Left forelimb (tissue), 1 donor: ENCODE results near the gene UBE2R2.
"Not testable (repeated sequence)": the region's sequence is repeated elsewhere in the genome, so short reads cannot be mapped to it uniquely, and the experiment has no call there.

ENCODE experiments used
- DNase-seq: peaks from one replicate; pipeline ENCODE4 v3.0.0-alpha.2; 2018; ENCODE audit warnings: low spot score

The UBE2R2 gene

GRCh38 chr9:33799928-33800704 is 16.8 kb upstream of the UBE2R2 start:
- DNase-seq = no peak

GRCh38 chr9:33800886-33801285 is 16.1 kb upstream of the UBE2R2 start:
- no peak for DNase-seq

GRCh38 chr9:33801943-33802500 is 14.9 kb upstream of the UBE2R2 start:
- not testable (repeated sequence) for DNase-seq

DNA sequence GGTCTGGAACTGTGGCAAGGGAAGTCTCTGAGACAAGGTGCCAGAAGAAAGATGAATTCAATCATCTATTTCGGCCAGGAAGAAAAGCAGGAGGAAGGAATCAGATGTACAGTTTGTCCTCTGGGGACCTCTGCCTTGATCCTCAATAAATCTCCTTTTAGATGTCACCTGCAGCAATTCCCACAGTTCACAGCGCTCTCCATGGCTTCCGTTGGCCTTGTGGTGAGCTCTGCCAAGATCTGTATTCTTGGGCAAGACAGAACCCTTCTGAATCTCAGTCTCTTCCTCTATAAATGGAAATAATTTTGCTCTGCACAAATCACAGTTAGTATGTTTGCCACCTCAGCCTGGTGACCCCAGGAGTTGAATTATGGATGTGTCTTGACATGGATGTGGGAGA is 12.8 kb upstream of the UBE2R2 start:
- DNase-seq = not testable (repeated sequence)

DNA sequence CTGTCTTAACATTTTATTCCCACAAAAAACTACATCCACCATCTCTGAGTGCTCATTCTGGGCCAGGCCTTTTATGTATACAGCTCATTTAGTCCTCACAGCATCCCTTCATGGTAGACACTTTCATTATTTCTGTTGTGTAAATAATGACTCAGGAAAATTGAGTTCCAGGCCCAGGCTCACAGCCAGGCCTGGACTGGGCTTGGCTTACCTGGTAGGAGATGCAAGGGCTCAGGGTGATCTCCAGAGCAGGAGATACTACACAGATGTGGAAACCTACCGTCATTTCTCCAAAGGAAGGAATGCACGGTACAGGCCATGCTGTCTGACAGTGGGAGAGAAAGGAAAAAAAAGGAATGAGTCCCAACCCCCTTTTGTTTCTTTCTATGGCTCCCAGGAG is 9.8 kb upstream of the UBE2R2 start:
- not testable (repeated sequence) for DNase-seq

DNA sequence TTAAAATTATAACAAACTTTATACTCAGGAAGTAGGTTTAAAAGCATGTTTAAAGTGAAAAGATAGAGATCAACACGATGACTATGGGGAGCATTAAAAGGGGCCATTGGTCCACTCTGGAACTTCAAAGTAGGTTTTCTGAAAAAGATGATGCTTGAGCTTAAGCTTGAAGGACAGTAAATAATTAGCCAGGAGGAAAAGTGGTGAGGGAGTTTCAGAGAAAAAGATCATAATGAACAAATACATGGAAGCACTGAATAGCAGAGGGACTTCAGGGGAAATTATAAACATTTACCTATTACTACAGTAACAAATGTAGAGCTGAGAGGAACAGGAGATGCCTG is 8.0 kb upstream of the UBE2R2 start:
- DNase-seq = not testable (repeated sequence)

DNA sequence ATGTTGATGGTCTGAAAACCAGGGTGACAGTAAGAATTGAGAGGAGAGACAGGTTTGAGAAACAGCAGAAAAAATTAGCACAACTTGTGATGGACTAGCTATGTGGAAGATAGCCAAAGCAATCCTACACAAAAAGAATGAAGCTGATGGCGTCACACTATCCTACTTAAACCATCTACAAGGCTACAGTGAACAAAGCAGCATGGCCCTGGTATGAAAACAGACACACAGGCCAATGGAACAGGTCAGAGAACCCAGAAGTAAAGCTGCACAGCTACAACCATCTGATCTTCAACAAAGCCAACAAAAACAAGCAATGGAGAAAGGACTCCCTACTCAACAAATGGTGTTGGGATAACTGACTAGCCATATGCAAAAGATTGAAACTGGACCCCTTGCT is 7.5 kb upstream of the UBE2R2 start:
- no peak for DNase-seq

DNA sequence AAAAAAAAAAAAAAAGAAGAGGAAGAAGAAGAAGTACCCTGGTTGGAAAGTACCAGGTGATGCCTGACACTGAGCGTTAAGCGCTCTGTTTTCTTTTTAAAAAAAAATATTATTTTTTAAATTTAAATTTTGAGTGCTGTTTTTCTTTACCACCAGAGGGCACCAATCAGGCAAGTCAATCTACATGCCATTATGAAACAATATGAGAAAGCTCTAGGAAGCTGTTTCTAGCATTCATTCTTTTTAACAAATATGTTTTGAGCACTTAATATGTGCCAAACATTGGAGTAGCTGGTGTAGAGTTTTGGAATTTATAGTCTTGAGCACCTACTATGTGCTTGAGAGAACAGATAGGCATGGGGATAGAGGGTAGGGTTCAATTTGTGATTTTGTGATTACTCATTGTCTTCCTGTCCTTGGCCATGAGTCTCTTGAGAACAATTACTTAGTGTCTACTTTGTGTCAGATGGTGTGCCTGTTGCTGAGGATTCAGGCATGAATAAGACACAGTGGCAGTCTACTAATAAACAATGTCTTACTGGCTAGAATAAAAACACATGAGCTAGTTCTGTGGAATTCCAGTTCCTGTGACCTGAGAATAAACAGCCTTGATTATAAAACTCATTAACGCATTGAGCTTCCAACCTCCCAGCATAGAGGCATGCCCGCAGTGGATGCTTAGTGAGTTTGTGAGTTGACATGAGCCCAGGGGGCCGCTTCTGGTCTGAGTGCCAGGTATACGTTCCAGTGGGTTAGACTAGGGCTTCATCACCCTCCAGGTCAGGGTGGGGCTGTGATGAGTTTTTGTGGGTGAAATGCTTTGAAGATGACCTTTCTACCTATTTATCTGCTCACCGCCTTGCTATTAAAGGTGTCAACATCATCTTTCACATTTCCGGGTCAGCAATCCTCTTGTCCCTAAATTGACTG is 3.0 kb upstream of the UBE2R2 start:
- DNase-seq = no peak

GRCh38 chr9:33815781-33816180 is 1.2 kb upstream of the UBE2R2 start:
- DNase-seq = no peak

DNA sequence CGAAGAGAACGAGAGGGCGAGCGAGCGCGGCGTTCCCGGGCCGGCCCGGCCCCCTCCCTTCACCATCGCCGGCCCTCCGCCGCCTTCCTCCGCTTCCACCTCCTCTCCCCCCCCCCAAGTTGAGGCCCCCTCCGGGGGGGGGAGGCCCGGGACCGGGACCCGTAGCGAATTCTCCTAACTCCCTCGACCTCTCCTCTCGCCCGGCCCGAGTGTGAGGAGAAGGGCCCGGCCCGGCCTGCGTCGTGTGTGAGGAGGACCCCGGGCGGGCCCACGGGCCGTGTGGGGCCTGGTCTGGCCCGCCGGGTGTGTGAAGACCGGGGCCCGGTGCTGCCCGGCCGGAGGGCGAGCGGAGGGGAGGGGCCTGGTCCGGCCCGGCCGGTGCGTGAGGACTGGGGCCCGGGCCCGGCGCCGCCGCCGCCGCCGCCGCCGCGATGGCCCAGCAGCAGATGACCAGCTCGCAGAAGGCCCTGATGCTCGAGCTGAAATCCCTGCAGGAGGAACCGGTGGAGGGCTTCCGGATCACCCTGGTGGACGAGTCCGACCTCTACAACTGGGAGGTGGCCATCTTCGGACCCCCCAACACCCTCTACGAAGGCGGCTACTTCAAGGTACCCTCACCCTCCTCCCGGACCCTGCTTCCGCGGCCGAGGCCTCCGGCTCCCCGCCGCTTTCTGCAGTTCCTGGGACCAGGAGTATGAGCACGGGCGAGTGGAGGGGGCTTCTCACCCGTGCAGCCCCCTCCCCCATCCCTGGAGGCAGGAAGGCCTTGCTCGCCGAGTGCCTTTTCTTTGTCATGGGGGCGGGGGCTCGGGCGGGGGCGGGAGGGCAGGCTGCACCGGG is 587 bp downstream of the UBE2R2 start:
- DNase-seq = peak; percentile 83

DNA sequence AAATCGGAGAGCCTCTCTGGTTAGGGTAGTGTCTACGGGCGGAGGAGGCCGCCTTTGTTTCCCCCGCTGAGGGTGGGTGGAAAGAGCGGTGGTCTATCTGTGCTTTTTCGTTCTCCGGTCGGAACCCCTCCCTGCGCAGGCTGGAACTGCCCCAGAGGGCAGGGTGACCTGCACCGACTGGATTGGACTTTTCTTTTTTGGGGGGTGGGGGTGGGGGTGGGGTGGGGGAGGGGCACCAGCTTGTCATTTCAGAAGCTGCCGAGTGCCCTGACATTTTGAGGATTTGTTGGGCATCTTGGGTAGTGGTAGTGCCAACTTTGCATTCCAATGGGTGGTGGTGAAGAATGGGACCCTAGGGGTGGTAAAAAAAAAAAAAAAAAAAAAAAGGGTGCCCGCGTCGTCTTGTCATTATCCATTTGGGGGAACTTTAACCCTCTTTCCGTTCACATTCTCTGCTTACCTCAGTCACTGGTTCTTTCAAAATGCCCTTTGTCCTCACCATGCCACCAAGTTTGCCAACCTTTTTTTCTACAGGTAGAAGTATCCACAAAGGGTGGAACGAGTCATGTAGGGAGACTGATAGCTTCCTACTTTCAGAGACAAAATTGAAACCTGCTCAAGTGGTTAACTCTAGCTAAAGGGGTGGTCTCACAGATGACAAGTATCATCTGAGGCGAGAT is 1.3 kb downstream of the UBE2R2 start:
- no peak for DNase-seq

DNA sequence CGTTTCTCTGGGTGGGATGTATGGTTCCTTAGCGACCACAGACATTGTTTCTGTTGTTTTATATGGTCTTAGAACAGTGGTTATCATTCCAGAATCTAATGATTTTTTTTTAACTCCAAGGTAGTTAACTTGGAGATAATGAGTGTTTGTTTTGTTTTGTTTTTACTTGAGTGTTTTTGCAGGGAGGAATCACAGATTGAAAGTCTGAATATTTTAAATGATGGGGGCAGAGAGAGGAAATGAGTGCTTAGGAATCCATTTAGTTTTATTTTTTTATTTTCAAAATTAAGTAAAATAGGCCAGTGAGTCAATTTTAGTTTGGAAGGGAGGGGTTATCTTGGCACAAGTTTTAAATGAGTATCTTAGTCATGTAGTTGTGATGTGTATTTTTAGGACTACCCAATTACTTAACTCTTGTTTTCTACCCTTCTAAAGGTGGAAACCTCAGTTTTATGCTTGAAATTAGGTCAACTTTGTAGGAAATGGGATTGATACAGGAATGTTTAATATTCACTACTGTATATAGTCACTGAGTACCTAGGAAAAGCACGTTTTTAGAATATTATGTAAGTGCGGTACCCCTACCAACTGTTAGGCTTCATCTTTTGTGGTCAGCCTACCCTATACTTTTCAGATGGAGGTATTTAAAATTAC is 2.0 kb downstream of the UBE2R2 start:
- DNase-seq = no peak

- no peak for DNase-seq
Observed at GRCh38 chr9:33820231-33820745, 3.3 kb downstream of the UBE2R2 start.

- DNase-seq = no peak
Observed at GRCh38 chr9:33823801-33824200, 6.8 kb downstream of the UBE2R2 start.

GRCh38 chr9:33827285-33827684 is 10.3 kb downstream of the UBE2R2 start:
- DNase-seq = not testable (repeated sequence)

GRCh38 chr9:33829641-33830230 is 12.8 kb downstream of the UBE2R2 start:
- not testable (repeated sequence) for DNase-seq

- no peak for DNase-seq
Observed at GRCh38 chr9:33835625-33836260, 18.8 kb downstream of the UBE2R2 start.

DNA sequence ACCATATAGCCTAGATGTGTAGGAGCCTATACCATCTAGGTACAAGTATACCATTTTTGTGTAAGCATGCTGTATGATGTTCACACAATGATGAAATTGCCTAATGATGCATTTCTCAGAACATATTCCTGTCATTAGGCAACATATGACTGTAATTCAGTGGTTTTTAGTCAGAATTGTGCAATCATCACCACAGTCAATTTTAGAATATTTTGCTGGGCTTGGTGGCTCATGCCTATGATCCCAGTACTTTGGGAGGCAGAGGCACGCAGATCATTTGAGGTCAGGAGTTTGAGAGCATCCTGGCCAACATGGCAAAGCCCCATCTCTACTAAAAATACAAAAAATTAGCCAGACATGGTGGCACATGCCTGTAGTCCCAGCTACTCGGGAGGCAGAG is 19.3 kb downstream of the UBE2R2 start:
- DNase-seq = not testable (repeated sequence)

GRCh38 chr9:33837138-33837537 is 20.2 kb downstream of the UBE2R2 start:
- no peak for DNase-seq

- DNase-seq = no peak
Observed at GRCh38 chr9:33840381-33840780, 23.4 kb downstream of the UBE2R2 start.
